ENCODE measurements around the gene DGLUCY. TPM values are rescaled to one million over a fixed set of nuclear protein-coding genes. Genes with fewer than 3 reads are reported as not detected.
A peak's percentile ranks its signal among the peaks of the same experiment; 100 is the strongest.
"Not testable (repeated sequence)": the region's sequence is repeated elsewhere in the genome, so short reads cannot be mapped to it uniquely, and the experiment has no call there.

DGLUCY gene
- total and polyA plus RNA-seq, 2 donors (not counting 1 experiment from before 2014, with no cell fraction given): 91.5 to 103 TPM

DNA sequence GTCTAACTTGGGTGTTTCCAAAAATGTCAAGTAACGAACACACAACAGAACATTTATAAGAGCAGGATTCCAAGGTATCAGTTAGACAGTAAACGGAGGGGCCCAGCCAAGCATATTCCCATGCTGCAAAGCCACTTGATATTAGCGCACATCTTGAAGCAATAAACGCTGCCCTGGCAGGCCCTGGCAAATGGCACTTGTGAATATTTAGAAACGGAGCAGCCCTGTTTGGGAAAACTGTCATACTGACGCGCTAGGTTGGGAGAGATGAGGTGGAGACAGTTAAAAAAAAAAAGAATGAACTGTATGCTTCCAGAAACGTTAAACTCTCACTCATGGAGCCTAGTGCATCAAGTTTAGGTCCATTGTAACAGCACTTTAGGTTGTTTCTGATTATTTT is 9.3 kb downstream of the DGLUCY start:
- Histone ChIP-seq H3K4me3 (ENCODE audit: control extremely low read depth in 1 of 5, extremely low read depth in 1 of 5, insufficient read depth in 1 of 5, low read depth in 2 of 5, low read length in 4 of 5) (no peak overlapping the region), H3K4me1 (ENCODE audit: control insufficient read depth in 2 of 2, insufficient read depth in 2 of 2, low read length in 2 of 2) (peaks cover 19 to 28% of the 10 kb centered on the region in 2 donors), H3K79me2 (ENCODE audit: control insufficient read depth, insufficient read depth, low read length) (peaks cover 92% of the 10 kb centered on the region), H3K27me3 (replicated peaks in 1 of 4; ENCODE audit: control extremely low read depth in 1 of 4, control insufficient read depth in 3 of 4, insufficient read depth in 4 of 4, low read length in 3 of 4) (no peaks in the 10 kb centered on the region), H3K4me2 (replicated peaks; ENCODE audit: low read depth, low read length, poor library complexity, severe bottlenecking) (no peak overlapping the region), H2AFZ (ENCODE audit: insufficient read depth, low read depth, low read length, poor library complexity, severe bottlenecking) (no peak overlapping the region), H3K9ac (ENCODE audit: low read length) (no peak overlapping the region), H3K36me3 (replicated peaks in 1 of 2; ENCODE audit: control extremely low read depth in 1 of 2, control insufficient read depth in 1 of 2, extremely low read depth in 1 of 2, insufficient read depth in 2 of 2, low read length in 1 of 2) (peaks cover 3 to 49% of the 10 kb centered on the region in 2 experiments), H3K9me3 (ENCODE audit: control extremely low read depth in 1 of 3, control insufficient read depth in 2 of 3, insufficient read depth in 1 of 3, low read length in 2 of 3) (peaks cover 0 to 6% (median 4%) of the 10 kb centered on the region in 3 donors), H3K27ac (ENCODE audit: low read length in 2 of 2) (peak overlapping the region in 1 of 2 donors; percentile 87), H4K20me1 (ENCODE audit: control insufficient read depth, insufficient read depth, low read length, poor library complexity, severe bottlenecking) (peaks cover 4% of the 10 kb centered on the region)
- ATAC-seq (ENCODE audit: low read depth): no peak
- H3K4me1 Mint-ChIP-seq: peaks cover 54% of the 10 kb centered on the region
- CTCF ChIA-PET: interaction anchor here (1.7 kb wide), 1 partner anchor 50 kb away, joined by 6 read pairs; no protein-coding TSS in a partner anchor
- no peaks in the 10 kb centered on the region for H3K9me3 Mint-ChIP-seq (ENCODE audit: insufficient read depth)
- POLR2A ChIA-PET: interaction anchor here (0.7 kb wide), 1 partner anchor 153 kb away, joined by 6 read pairs; no protein-coding TSS in a partner anchor
- WGBS (ENCODE audit: insufficient coverage): 100% methylated on average over 7 of the region's 8 CpGs
- no peak overlapping the region for H3K4me3 Mint-ChIP-seq
- no peaks in the 10 kb centered on the region for H3K27me3 Mint-ChIP-seq
- TF ChIP-seq, protein P1, sequence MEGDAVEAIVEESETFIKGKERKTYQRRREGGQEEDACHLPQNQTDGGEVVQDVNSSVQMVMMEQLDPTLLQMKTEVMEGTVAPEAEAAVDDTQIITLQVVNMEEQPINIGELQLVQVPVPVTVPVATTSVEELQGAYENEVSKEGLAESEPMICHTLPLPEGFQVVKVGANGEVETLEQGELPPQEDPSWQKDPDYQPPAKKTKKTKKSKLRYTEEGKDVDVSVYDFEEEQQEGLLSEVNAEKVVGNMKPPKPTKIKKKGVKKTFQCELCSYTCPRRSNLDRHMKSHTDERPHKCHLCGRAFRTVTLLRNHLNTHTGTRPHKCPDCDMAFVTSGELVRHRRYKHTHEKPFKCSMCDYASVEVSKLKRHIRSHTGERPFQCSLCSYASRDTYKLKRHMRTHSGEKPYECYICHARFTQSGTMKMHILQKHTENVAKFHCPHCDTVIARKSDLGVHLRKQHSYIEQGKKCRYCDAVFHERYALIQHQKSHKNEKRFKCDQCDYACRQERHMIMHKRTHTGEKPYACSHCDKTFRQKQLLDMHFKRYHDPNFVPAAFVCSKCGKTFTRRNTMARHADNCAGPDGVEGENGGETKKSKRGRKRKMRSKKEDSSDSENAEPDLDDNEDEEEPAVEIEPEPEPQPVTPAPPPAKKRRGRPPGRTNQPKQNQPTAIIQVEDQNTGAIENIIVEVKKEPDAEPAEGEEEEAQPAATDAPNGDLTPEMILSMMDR (IDR thresholded peaks at IDR 0.05): no peak
- TF ChIP-seq EZH2 (IDR thresholded peaks at IDR 0.05; ENCODE audit: borderline replicate concordance, insufficient read depth, low read depth, low read length, poor library complexity, severe bottlenecking): no peak
- intact Hi-C loops (cut with micrococcal nuclease): no loop called here
- DNase-seq: no peak
- H3K27ac Mint-ChIP-seq: peak overlapping the region; percentile 61

DNA sequence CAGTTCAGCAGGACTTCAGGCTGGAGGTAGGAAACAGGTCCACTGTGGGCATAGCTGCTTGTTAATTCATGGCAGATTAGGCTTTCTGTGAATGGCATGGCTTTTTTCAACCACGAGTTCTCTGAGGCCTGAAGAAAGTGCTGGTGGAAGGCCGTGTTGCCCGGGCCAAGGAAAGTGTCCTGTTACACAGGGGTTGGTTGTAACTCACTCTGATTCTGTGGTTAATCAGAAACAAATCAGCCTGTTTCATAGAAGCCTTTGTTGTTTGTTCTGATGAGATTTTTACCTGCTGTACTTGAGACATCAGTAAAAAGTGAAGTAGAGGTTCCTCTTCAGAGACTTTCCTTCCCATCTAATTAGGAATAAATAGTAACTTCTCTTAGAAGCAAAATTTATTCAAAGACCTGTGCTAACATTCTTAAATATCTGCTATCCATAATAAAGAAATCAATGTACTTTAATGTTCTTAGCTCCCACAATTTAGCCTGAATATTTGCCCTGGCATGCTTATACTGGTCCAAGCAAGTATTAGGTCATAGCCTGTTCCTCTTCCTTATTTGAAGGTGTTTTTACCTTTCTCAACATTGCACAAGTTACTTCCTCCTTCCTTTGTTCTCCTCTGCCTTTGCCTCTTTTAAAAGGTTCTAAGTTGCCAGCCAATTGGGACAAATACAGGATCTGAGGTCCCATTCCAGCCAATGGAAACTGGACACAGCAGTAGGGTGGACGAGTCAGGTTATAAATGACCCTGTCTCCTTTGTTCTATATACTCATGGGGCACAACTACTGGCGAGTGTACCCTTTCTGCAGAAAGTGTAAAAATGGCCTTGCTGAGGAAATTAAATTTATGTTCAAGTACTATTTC is 10.8 kb downstream of the DGLUCY start:
- Histone ChIP-seq H3K9ac (ENCODE audit: low read length) (peak overlapping the region; percentile 22), H3K4me2 (replicated peaks; ENCODE audit: low read depth, low read length, poor library complexity, severe bottlenecking) (peak overlapping the region; percentile 35), H2AFZ (ENCODE audit: insufficient read depth, low read depth, low read length, poor library complexity, severe bottlenecking) (peak overlapping the region; percentile 7), H3K79me2 (ENCODE audit: control insufficient read depth, insufficient read depth, low read length) (peaks cover 83% of the 10 kb centered on the region), H3K4me1 (ENCODE audit: control insufficient read depth in 2 of 2, insufficient read depth in 2 of 2, low read length in 2 of 2) (peaks cover 19 to 28% of the 10 kb centered on the region in 2 donors), H3K36me3 (replicated peaks in 1 of 2; ENCODE audit: control extremely low read depth in 1 of 2, control insufficient read depth in 1 of 2, extremely low read depth in 1 of 2, insufficient read depth in 2 of 2, low read length in 1 of 2) (peaks cover 0 to 43% of the 10 kb centered on the region in 2 experiments), H3K27ac (ENCODE audit: low read length in 2 of 2) (peak overlapping the region; percentile 83 to 87)
- H3K4me3 Mint-ChIP-seq; H3K9me3 Mint-ChIP-seq (ENCODE audit: insufficient read depth); ATAC-seq (ENCODE audit: low read depth); H3K9me3 ChIP-seq (ENCODE audit: control extremely low read depth in 1 of 3, control insufficient read depth in 2 of 3, insufficient read depth in 1 of 3, low read length in 2 of 3); intact Hi-C loops (cut with micrococcal nuclease); H3K27me3 Mint-ChIP-seq; H3K4me3 ChIP-seq (ENCODE audit: control extremely low read depth in 1 of 5, extremely low read depth in 1 of 5, insufficient read depth in 1 of 5, low read depth in 2 of 5, low read length in 4 of 5); DNase-seq; H4K20me1 ChIP-seq (ENCODE audit: control insufficient read depth, insufficient read depth, low read length, poor library complexity, severe bottlenecking); H3K27me3 ChIP-seq (replicated peaks in 1 of 4; ENCODE audit: control extremely low read depth in 1 of 4, control insufficient read depth in 3 of 4, insufficient read depth in 4 of 4, low read length in 3 of 4): not testable (repeated sequence)
- Mint-ChIP-seq H3K27ac (peak overlapping the region; percentile 86), H3K4me1 (peaks cover 45% of the 10 kb centered on the region)
- POLR2A ChIA-PET: interaction anchor here (0.7 kb wide), 1 partner anchor 122 kb away, joined by 6 read pairs; no protein-coding TSS in a partner anchor
- WGBS (ENCODE audit: insufficient coverage): 89% methylated on average over 3 of the region's 5 CpGs
- CTCF ChIA-PET: interaction anchor here (0.6 to 1.7 kb wide), 2 partner anchors 30 to 49 kb away, joined by 3 to 6 read pairs; no protein-coding TSS in a partner anchor
